Neuronal stem cell (in vitro differentiated cells): ENCODE measurements around the gene SSBP2.

Experiments used
- DNase-seq: peaks from one replicate; pipeline ENCODE4 v3.0.0-alpha.2; 2013; ENCODE audit warnings: low spot score
- H2AFZ ChIP-seq: one replicate; pipeline ENCODE4 v1.6.1; 2013; ENCODE audit warnings: mild to moderate bottlenecking, low read length, inconsistent platforms
- H2AK5ac ChIP-seq: 2 replicates; pipeline ENCODE4 v1.6.1; 2013; ENCODE audit warnings: low read depth, mild to moderate bottlenecking, inconsistent platforms, low read length, moderate library complexity, mixed read lengths
- H2BK120ac ChIP-seq: 2 replicates; pipeline ENCODE4 v1.6.1; 2013; ENCODE audit warnings: low read depth, mild to moderate bottlenecking, inconsistent platforms, low read length, moderate library complexity, mixed read lengths
- H2BK12ac ChIP-seq: one replicate; pipeline ENCODE4 v1.6.1; 2013; ENCODE audit warnings: low read length, inconsistent platforms
- H2BK15ac ChIP-seq: 2 replicates; pipeline ENCODE4 v1.6.1; 2013; ENCODE audit warnings: mild to moderate bottlenecking, low read length, inconsistent platforms, mixed read lengths
- H2BK5ac ChIP-seq: one replicate; pipeline ENCODE4 v1.6.1; 2013; ENCODE audit warnings: inconsistent platforms, mild to moderate bottlenecking, low read length, moderate library complexity
- H3K14ac ChIP-seq: one replicate; pipeline ENCODE4 v1.6.1; 2013; ENCODE audit warnings: low read length, inconsistent platforms
- H3K18ac ChIP-seq: 2 replicates; pipeline ENCODE4 v1.6.1; 2013; ENCODE audit warnings: low read length, inconsistent platforms
- H3K23ac ChIP-seq: 2 replicates; pipeline ENCODE4 v1.6.1; 2013; ENCODE audit warnings: low read depth, mild to moderate bottlenecking, mixed read lengths, low read length, inconsistent platforms; ENCODE audit not compliant: poor library complexity
- H3K27ac ChIP-seq: replicated peaks from 3 replicates; pipeline ENCODE4 v1.5.1; 2013; ENCODE audit warnings: low read length, inconsistent platforms
- H3K27me3 ChIP-seq, 3 experiments: 2 replicates each; pipeline ENCODE4 v1.6.1; 2013; ENCODE audit warnings: low read length in 3 of 3, mild to moderate bottlenecking in 2 of 3, inconsistent platforms in 1 of 3, low read depth in 1 of 3, mixed read lengths in 1 of 3, moderate library complexity in 1 of 3; ENCODE audit not compliant: control insufficient read depth in 3 of 3, insufficient read depth in 3 of 3
- H3K36me3 ChIP-seq, 2 donors: replicated peaks in 1 of 2; 2 replicates each; pipeline ENCODE4 v1.6.1; 2013; ENCODE audit warnings: low read length in 2 of 2; ENCODE audit not compliant: control insufficient read depth in 2 of 2, insufficient read depth in 2 of 2
- H3K4ac ChIP-seq: 2 replicates; pipeline ENCODE4 v1.6.1; 2013; ENCODE audit warnings: inconsistent platforms, mild to moderate bottlenecking, low read length, moderate library complexity
- H3K4me1 ChIP-seq, 2 donors: 1 replicate in 1 of 2; 2 replicates in 1 of 2; pipeline ENCODE4 v1.6.1; 2013; ENCODE audit warnings: low read length in 2 of 2, low read depth in 1 of 2; ENCODE audit not compliant: control insufficient read depth in 2 of 2, insufficient read depth in 1 of 2
- H3K4me2 ChIP-seq: one replicate; pipeline ENCODE4 v1.6.1; 2013; ENCODE audit warnings: mild to moderate bottlenecking, low read length, inconsistent platforms; ENCODE audit not compliant: insufficient read depth, poor library complexity, severe bottlenecking
- H3K4me3 ChIP-seq, 2 donors: 2 replicates each; pipeline ENCODE4 v1.5.1; 2013; ENCODE audit warnings: low read length in 2 of 2, mild to moderate bottlenecking in 2 of 2, inconsistent platforms in 1 of 2, moderate library complexity in 1 of 2
- H3K79me1 ChIP-seq: one replicate; pipeline ENCODE4 v1.6.1; 2013; ENCODE audit warnings: low read depth, mild to moderate bottlenecking, inconsistent platforms, low read length, moderate library complexity
- H3K9ac ChIP-seq: one replicate; pipeline ENCODE4 v1.6.1; 2013; ENCODE audit warnings: mild to moderate bottlenecking, low read depth, low read length, inconsistent platforms; ENCODE audit not compliant: poor library complexity
- H3K9me3 ChIP-seq, 2 donors: replicated peaks in 1 of 2; 2 replicates each; pipeline versions ENCODE3 to v1.6.1; 2013; ENCODE audit warnings: low read length in 2 of 2, mild to moderate bottlenecking in 2 of 2, inconsistent platforms in 1 of 2, low read depth in 1 of 2, mixed read lengths in 1 of 2, moderate library complexity in 1 of 2; ENCODE audit not compliant: control insufficient read depth in 2 of 2, insufficient read depth in 1 of 2
- H4K8ac ChIP-seq: one replicate; pipeline ENCODE4 v1.6.1; 2013; ENCODE audit warnings: low read depth, mild to moderate bottlenecking, inconsistent platforms, low read length, moderate library complexity
- H4K91ac ChIP-seq: one replicate; pipeline ENCODE4 v1.6.1; 2013; ENCODE audit warnings: low read length, low read depth, mild to moderate bottlenecking, inconsistent platforms; ENCODE audit not compliant: poor library complexity
- WGBS, 2 donors: extraction: QIAGEN DNeasy Blood & Tissue Kit; methylation state at CpG; one replicate each; pipeline ENCODE4 v1.1.7; 2013; ENCODE audit warnings: missing lambda C conversion rate in 2 of 2, mixed read lengths in 1 of 2; ENCODE audit not compliant: insufficient read length in 2 of 2, insufficient replicate concordance in 1 of 2; ENCODE audit errors: extremely low coverage in 2 of 2; 5-methylcytosine and 5-hydroxymethylcytosine counted together

SSBP2 gene

DNA sequence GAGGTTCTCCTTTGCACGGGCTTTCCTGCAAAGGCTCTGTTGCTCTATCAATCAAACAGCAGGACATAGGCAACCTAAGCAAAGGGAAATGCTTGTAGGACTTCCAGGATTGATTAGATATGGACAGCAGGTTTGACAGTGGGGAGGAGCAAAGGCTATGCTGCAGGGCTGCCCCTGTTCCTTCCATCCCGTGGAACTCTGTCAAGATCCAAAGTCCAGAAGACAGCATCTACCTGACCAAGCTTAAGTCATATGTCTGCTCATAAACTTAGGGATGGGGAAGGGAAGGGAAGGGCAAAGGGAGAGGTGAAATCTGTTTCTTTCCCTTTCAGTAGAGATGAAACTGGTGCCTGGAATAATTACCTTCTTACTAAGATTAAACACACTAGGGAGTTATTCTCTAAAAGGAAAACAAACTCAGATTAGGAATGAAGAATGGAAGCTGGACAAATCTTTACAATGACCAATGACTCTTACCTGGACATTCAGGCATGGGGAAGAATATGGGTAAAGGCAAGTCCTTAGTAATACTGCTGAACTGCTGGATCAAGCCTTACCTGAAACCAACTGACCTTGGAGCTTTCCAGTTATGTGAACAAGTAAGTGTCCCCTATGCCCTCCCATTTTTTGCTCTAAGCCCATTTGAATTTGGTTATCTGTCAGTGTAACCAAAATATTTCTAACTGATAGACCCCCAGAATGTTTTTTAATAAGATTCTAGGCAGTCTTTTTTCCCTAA, 348.5 kb downstream of the SSBP2 start:
- Histone ChIP-seq H3K4me2 (no peak overlapping the region), H4K8ac (no peak overlapping the region), H2BK12ac (no peak overlapping the region), H3K4me3 (no peak overlapping the region), H3K18ac (no peak overlapping the region), H3K9me3 (no peaks in the 10 kb centered on the region), H3K79me1 (no peaks in the 10 kb centered on the region), H3K36me3 (no peaks in the 10 kb centered on the region), H2BK15ac (no peak overlapping the region), H2AK5ac (no peak overlapping the region), H3K9ac (no peak overlapping the region), H3K4ac (no peak overlapping the region), H2BK5ac (no peak overlapping the region), H2AFZ (no peak overlapping the region), H3K23ac (no peak overlapping the region), H3K14ac (no peak overlapping the region), H3K4me1 (peaks cover 0 to 2% of the 10 kb centered on the region in 2 donors), H3K27me3 (no peaks in the 10 kb centered on the region), H3K27ac (no peak overlapping the region), H4K91ac (no peak overlapping the region), H2BK120ac (no peak overlapping the region)
- DNase-seq: no peak
- WGBS, 2 donors: no CpG with 5 or more reads among the region's 2 CpGs

DNA sequence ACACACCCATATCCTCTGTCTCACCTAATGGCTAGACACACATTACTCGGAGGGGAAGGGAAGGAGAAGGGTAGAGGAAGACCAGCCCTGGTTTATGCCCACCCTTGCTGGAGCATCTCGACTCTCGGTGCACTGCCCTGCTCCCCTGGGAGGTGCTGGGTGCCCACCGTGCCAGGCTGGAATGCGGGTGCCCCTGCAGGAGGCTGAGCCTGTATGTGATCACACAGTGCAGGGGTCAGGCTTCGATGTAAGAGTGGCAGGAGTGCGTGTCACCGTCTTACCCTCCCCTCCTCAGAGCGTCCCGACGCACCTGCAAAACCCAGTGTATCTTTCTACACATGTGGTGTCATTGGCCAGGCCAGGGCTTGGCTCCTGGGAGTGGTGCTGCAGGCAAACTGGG, 349.6 kb downstream of the SSBP2 start:
- Histone ChIP-seq H2BK5ac (no peak overlapping the region), H2AK5ac (peak overlapping the region; percentile 35), H3K27ac (no peak overlapping the region), H3K27me3 (no peaks in the 10 kb centered on the region), H3K4ac (no peak overlapping the region), H3K18ac (peak overlapping the region; percentile 81), H3K23ac (peak overlapping the region; percentile 3), H2BK120ac (peak overlapping the region; percentile 24), H2BK15ac (no peak overlapping the region), H2AFZ (no peak overlapping the region), H3K4me3 (no peak overlapping the region), H3K9ac (no peak overlapping the region), H2BK12ac (no peak overlapping the region), H3K36me3 (no peaks in the 10 kb centered on the region), H4K8ac (no peak overlapping the region), H3K9me3 (no peaks in the 10 kb centered on the region), H3K79me1 (no peaks in the 10 kb centered on the region), H3K4me2 (no peak overlapping the region), H3K4me1 (no peaks in the 10 kb centered on the region), H4K91ac (no peak overlapping the region), H3K14ac (no peak overlapping the region)
- DNase-seq: no peak
- no CpG with 5 or more reads among the region's 11 CpGs for WGBS, 2 donors

DNA sequence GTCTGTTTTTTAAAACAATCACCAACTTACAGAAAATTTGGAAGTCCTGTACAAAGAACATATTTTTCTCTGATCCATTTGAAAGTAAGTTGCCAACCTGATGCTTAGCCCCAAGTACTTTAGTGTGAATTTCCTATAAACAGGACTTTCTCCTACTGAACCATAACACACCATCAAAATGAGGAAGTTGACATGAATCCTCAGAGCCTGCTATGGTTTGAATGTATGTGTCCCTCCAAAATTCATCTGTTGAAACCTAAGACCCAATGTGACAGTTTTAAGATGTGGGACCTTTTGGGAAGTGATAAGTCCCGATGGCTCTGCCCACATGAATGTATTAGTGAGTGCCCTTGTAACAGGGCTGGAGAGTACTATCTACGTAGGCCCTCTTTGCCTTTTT, 350.5 kb downstream of the SSBP2 start:
- Histone ChIP-seq H3K4me2 (no peak overlapping the region), H3K9ac (no peak overlapping the region), H3K4me3 (no peak overlapping the region), H2BK15ac (no peak overlapping the region), H2BK5ac (no peak overlapping the region), H3K18ac (no peak overlapping the region), H3K36me3 (no peaks in the 10 kb centered on the region), H4K8ac (no peak overlapping the region), H3K27ac (no peak overlapping the region), H4K91ac (no peak overlapping the region), H2AK5ac (no peak overlapping the region), H2AFZ (no peak overlapping the region), H3K27me3 (no peaks in the 10 kb centered on the region), H3K79me1 (no peaks in the 10 kb centered on the region), H3K9me3 (no peaks in the 10 kb centered on the region), H3K23ac (no peak overlapping the region), H2BK12ac (no peak overlapping the region), H2BK120ac (no peak overlapping the region), H3K14ac (no peak overlapping the region), H3K4ac (no peak overlapping the region), H3K4me1 (no peaks in the 10 kb centered on the region)
- DNase-seq: no peak
- WGBS, 2 donors: no CpG with 5 or more reads among the region's 2 CpGs

DNA sequence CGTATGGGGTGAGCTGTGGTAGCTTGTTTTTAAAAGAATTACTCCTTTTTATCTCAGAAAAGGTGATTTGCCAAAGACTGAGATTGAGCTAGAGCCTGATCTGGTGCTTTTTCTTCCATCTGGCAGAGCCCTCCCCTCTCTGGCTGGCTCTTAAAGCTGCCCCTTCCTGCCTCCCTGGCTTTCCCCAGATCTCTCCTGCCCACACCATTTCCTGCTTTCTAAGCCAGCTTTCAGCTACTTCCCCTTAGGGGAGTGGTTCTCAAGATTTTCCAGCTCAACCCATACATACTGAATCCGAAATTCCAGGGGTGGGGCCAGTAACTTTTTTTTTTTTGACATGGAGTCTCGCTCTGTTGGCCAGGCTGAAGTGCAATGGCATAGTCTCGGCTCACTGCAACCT, 352.2 kb downstream of the SSBP2 start:
- H4K8ac ChIP-seq: no peak overlapping the region
- no peak overlapping the region for H3K14ac ChIP-seq
- H3K4me1 ChIP-seq: no peaks in the 10 kb centered on the region
- H3K79me1 ChIP-seq: no peaks in the 10 kb centered on the region
- H3K4me2 ChIP-seq: no peak overlapping the region
- no peak overlapping the region for H2BK120ac ChIP-seq
- no peak overlapping the region for H3K23ac ChIP-seq
- H2AFZ ChIP-seq: no peak overlapping the region
- H2BK15ac ChIP-seq: no peak overlapping the region
- H3K27ac ChIP-seq: no peak overlapping the region
- H2BK12ac ChIP-seq: no peak overlapping the region
- H3K9ac ChIP-seq: no peak overlapping the region
- H2BK5ac ChIP-seq: no peak overlapping the region
- no peaks in the 10 kb centered on the region for H3K27me3 ChIP-seq
- no peak overlapping the region for H2AK5ac ChIP-seq
- H3K9me3 ChIP-seq: peaks cover 0 to 3% of the 10 kb centered on the region in 2 donors
- no peak overlapping the region for H3K4me3 ChIP-seq
- no peak overlapping the region for H4K91ac ChIP-seq
- H3K36me3 ChIP-seq: no peaks in the 10 kb centered on the region
- H3K18ac ChIP-seq: no peak overlapping the region
- no peak for DNase-seq
- H3K4ac ChIP-seq: no peak overlapping the region
- WGBS, 2 donors: no CpG with 5 or more reads among the region's 4 CpGs
